Gastroesophageal sphincter (tissue), 3 donors: ENCODE data around the gene TSFM.

Source experiments
- EP300 ChIP-seq: sonication (generic); formaldehyde crosslinking; IDR thresholded peaks from one replicate; pipeline ENCODE4 v1.6.1; 2017; ENCODE audit warnings: antibody characterized with exemption, mild to moderate bottlenecking
- TF ChIP-seq, protein P1 (sequence below), 4 experiments: fragments of 200-600 bp in 2 of 4; fragments of 450-650 bp in 2 of 4; sonication (generic) in 1 of 4; IDR thresholded peaks; one replicate each; pipeline ENCODE4 v1.5.1; 2017 to 2019; ENCODE audit warnings: antibody characterized with exemption in 4 of 4, mild to moderate bottlenecking in 2 of 4, moderate library complexity in 2 of 4

- no peak for TF ChIP-seq EP300
- TF ChIP-seq, protein P1, sequence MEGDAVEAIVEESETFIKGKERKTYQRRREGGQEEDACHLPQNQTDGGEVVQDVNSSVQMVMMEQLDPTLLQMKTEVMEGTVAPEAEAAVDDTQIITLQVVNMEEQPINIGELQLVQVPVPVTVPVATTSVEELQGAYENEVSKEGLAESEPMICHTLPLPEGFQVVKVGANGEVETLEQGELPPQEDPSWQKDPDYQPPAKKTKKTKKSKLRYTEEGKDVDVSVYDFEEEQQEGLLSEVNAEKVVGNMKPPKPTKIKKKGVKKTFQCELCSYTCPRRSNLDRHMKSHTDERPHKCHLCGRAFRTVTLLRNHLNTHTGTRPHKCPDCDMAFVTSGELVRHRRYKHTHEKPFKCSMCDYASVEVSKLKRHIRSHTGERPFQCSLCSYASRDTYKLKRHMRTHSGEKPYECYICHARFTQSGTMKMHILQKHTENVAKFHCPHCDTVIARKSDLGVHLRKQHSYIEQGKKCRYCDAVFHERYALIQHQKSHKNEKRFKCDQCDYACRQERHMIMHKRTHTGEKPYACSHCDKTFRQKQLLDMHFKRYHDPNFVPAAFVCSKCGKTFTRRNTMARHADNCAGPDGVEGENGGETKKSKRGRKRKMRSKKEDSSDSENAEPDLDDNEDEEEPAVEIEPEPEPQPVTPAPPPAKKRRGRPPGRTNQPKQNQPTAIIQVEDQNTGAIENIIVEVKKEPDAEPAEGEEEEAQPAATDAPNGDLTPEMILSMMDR (IDR thresholded peaks at IDR 0.05) = no peak
Measured at GRCh38 chr12:57817261-57817989, 34.8 kb downstream of the TSFM start.
